ENCODE results near the gene SMCO2. TPM values are rescaled to one million over a fixed set of nuclear protein-coding genes. Genes with fewer than 3 reads are reported as not detected.
A peak's percentile ranks its signal among the peaks of the same experiment; 100 is the strongest.

SMCO2 gene
- total RNA-seq, 1 donor from 2014 or later = not detected

DNA sequence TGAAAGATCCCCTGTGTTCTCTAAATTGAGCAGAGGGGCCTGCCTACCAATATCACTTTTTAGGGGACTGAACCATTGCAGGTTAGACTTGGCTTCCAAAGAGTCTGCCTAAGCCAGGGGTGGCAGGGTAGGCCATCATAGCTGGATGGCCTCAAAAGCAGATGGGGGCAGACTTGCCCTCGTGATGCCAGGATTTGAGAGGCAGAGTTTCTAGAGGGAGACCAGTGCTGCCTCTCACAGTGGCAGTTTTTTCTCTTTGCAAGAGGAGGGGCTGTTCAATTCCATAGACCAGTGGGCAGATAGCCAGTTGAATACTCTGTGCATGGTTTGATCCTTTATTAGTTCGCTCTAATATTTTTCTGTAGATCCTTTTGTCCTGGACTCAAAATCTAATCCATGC is 23.8 kb upstream of the SMCO2 start:
- intact Hi-C loops (cut with micrococcal nuclease) = no loop called here
- no peak overlapping the region for H3K4me3 ChIP-seq

DNA sequence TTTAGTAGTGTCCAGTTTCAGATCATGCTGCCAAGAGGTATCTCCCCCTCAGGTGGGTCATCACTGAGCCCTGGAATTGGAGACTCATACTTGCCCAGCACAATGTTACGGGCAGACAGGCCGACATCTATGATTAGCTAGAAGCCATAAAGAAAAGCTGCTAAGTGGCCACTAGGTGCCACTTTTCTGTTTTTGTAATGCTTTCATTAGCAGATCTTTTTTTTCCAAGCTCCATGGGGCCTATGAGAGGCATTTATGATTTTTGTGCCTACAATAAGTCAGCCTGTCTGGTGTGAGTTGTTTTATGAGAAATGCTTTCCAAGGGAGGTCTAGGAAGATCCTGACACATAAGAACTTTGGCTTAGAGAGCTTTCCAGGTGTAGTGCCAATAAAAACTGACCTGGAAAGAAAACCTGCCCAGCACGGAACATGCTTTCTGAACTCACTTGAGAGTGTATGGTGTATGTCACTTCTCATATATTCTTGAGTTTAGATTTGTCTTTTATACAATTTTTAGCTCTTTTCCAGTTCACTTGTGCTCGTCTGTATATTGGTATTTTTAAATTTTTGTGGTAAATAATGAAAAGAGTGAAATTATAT is 21.8 kb upstream of the SMCO2 start:
- peaks cover 8% of the 10 kb centered on the region for H3K4me1 ChIP-seq
- TF ChIP-seq, protein P1, sequence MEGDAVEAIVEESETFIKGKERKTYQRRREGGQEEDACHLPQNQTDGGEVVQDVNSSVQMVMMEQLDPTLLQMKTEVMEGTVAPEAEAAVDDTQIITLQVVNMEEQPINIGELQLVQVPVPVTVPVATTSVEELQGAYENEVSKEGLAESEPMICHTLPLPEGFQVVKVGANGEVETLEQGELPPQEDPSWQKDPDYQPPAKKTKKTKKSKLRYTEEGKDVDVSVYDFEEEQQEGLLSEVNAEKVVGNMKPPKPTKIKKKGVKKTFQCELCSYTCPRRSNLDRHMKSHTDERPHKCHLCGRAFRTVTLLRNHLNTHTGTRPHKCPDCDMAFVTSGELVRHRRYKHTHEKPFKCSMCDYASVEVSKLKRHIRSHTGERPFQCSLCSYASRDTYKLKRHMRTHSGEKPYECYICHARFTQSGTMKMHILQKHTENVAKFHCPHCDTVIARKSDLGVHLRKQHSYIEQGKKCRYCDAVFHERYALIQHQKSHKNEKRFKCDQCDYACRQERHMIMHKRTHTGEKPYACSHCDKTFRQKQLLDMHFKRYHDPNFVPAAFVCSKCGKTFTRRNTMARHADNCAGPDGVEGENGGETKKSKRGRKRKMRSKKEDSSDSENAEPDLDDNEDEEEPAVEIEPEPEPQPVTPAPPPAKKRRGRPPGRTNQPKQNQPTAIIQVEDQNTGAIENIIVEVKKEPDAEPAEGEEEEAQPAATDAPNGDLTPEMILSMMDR (IDR thresholded peaks at IDR 0.05; ENCODE audit: borderline replicate concordance) = peak; percentile 73
- DNase-seq = no peak
- no peak overlapping the region for H3K4me3 ChIP-seq
- H3K9me3 ChIP-seq (replicated peaks) = no peaks in the 10 kb centered on the region
- H3K36me3 ChIP-seq = no peaks in the 10 kb centered on the region
- intact Hi-C loops (cut with micrococcal nuclease) = no loop called here
- H3K27me3 ChIP-seq (ENCODE audit: low read depth) = no peaks in the 10 kb centered on the region
- no peak overlapping the region for H3K27ac ChIP-seq (replicated peaks)

More for the DNA sequence above, 23.8 kb upstream of the SMCO2 start:
- no peak for DNase-seq
- Histone ChIP-seq H3K27ac (replicated peaks) (no peak overlapping the region), H3K9me3 (replicated peaks) (peaks cover 6% of the 10 kb centered on the region), H3K36me3 (peaks cover 6% of the 10 kb centered on the region), H3K27me3 (ENCODE audit: low read depth) (no peaks in the 10 kb centered on the region), H3K4me1 (peaks cover 8% of the 10 kb centered on the region)
- TF ChIP-seq, protein P1 (IDR thresholded peaks at IDR 0.05; ENCODE audit: borderline replicate concordance) = no peak

DNA sequence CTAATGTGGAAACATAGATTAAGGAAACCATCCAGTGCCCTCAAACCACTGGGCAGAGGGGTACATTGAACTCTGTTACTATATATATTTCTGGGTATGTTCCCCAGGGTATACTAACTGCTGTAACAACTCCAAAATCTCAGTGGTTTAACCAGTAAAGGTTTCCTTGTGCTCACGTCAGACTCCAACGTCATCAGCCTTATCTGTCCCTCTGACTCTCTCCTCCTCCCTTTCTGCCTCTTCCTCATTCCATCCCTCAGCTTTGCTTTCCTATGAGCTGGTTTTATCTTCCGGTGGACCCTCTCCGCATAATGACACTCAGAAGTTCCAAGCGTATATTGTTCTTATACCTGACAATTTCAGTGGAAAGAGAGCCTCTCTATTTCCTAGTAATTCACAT is 21.2 kb upstream of the SMCO2 start:
- no peak overlapping the region for H3K27ac ChIP-seq (replicated peaks)
- peaks cover 8% of the 10 kb centered on the region for H3K4me1 ChIP-seq
- H3K9me3 ChIP-seq (replicated peaks) = no peaks in the 10 kb centered on the region
- TF ChIP-seq, protein P1 (IDR thresholded peaks at IDR 0.05; ENCODE audit: borderline replicate concordance) = no peak
- no peaks in the 10 kb centered on the region for H3K36me3 ChIP-seq
- intact Hi-C loops (cut with micrococcal nuclease) = no loop called here
- no peak overlapping the region for H3K4me3 ChIP-seq
- no peak for DNase-seq
- no peaks in the 10 kb centered on the region for H3K27me3 ChIP-seq (ENCODE audit: low read depth)

DNA sequence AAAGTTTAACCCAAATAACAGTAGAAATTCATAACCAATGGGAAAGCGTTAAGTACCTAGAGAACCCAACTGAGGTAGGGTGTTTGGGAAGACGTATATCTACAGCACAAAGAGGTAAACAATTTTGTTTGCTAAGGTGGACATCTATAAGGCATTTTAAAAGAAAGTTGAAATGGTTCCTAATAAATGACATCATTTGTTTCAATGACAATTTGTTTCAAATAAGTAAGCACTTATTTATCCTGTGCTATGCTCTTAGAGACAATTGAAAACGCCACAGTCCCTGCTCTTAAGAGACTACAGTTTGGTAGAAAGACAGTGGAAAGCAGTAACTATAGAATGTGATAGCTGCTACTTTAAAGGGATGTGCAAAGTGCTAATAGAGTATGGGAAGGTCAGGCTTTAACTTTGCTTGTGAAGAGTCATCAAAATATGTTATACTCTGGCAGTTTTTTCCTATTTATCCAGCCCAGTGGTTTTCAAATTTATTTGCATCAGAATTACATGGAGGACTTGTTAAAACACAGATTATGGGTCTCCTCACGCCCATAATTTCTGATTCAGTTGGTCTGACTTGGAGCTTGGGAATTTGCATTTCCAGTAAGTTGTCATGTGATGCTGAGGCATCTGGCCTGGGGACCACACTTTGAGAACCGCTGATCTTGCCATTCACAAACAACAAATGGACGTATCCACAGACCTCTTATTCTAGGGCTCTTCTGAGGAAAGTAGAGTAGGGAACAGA is 19.6 kb upstream of the SMCO2 start:
- no peak for DNase-seq
- intact Hi-C loops (cut with micrococcal nuclease) = no loop called here
- no peak overlapping the region for H3K27ac ChIP-seq (replicated peaks)

DNA sequence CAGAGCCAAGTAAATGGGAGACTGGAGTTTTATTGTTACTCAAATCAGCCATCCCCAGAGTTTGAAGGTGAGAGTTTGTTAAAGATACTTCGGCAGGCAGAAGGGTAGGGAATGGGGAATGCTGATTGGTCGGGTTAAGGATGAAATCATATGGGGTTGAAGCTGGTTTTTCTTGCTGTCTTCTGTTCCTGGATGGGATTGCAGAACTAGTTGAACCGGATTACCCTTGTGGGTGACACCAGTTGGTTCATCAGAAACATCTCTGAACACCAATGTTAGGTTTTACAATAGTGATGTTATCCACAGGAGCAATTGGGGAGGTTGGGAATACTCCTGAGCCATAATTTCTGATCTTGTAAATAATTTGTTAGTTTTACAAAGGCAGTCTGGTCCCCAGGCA is 18.7 kb upstream of the SMCO2 start:
- TF ChIP-seq, protein P1 (IDR thresholded peaks at IDR 0.05; ENCODE audit: borderline replicate concordance) = no peak
- DNase-seq = no peak
- Histone ChIP-seq H3K9me3 (replicated peaks) (no peaks in the 10 kb centered on the region), H3K4me3 (no peak overlapping the region), H3K4me1 (peaks cover 13% of the 10 kb centered on the region), H3K27ac (replicated peaks) (no peak overlapping the region), H3K27me3 (ENCODE audit: low read depth) (no peaks in the 10 kb centered on the region), H3K36me3 (no peaks in the 10 kb centered on the region)
- intact Hi-C loops (cut with micrococcal nuclease) = no loop called here

More for the DNA sequence above, 19.6 kb upstream of the SMCO2 start:
- Histone ChIP-seq H3K4me1 (peaks cover 8% of the 10 kb centered on the region), H3K9me3 (replicated peaks) (no peaks in the 10 kb centered on the region), H3K27me3 (ENCODE audit: low read depth) (no peaks in the 10 kb centered on the region), H3K36me3 (no peaks in the 10 kb centered on the region), H3K4me3 (no peak overlapping the region)
- TF ChIP-seq, protein P1 (IDR thresholded peaks at IDR 0.05; ENCODE audit: borderline replicate concordance) = no peak

Measured in left ventricle myocardium inferior (tissue), 1 donor.